SK-N-SH (cell line): Measurements from ENCODE around the gene ACTR1A. TPM values are rescaled to one million over a fixed set of nuclear protein-coding genes. Genes with fewer than 3 reads are reported as not detected.

Source experiments
- CTCF ChIA-PET: fragments of 300-600, 350-600 bp; formaldehyde crosslinking; extraction: SDS; loops from one replicate; lab custom pipeline; 2021; lab: Yijun Ruan, JAX
- POLR2A ChIA-PET: fragments of 350-600 bp; sonication (Branson Sonifier 250); formaldehyde crosslinking; extraction: SDS; loops from one replicate; lab custom pipeline; 2020; ENCODE audit warnings: antibody characterized with exemption, inconsistent platforms; lab: Yijun Ruan, JAX
- DNase-seq: peaks from one replicate; pipeline ENCODE4 v3.0.0; 2012
- H2AFZ ChIP-seq: fragments of 200-600 bp; sonication (generic); 2 replicates; pipeline ENCODE4 v1.8.1; 2016; ENCODE audit warnings: antibody characterized with exemption, mild to moderate bottlenecking, low read depth
- H3F3A ChIP-seq: fragments of 200-600 bp; sonication (generic); replicated peaks from 2 replicates; pipeline ENCODE3; 2016; ENCODE audit warnings: antibody characterized with exemption, mild to moderate bottlenecking; ENCODE audit not compliant: insufficient read depth
- H3K27ac ChIP-seq, 2 experiments: fragments of 200-500 bp in 1 of 2; fragments of 200-600 bp in 1 of 2; sonication (Bioruptor generic) in 1 of 2; sonication (generic), shearing (Covaris generic) in 1 of 2; 2 replicates each; pipeline versions ENCODE4 v1.5.1 to v1.6.1; 2014 to 2016; ENCODE audit warnings: low read depth in 2 of 2, inconsistent platforms in 1 of 2, low read length in 1 of 2, mild to moderate bottlenecking in 1 of 2, mixed read lengths in 1 of 2
- H3K27me3 ChIP-seq: fragments of 200-600 bp; sonication (generic), shearing (Covaris generic); 2 replicates; pipeline ENCODE4 v1.6.1; 2016; ENCODE audit warnings: mixed run types; ENCODE audit not compliant: insufficient read depth
- H3K36me3 ChIP-seq, 2 experiments: fragments of 200-500 bp in 1 of 2; fragments of 200-600 bp in 1 of 2; sonication (Bioruptor generic) in 1 of 2; sonication (generic) in 1 of 2; replicated peaks in 1 of 2; 2 replicates each; pipeline versions ENCODE3 to v1.5.1; 2014 to 2016; ENCODE audit warnings: low read length in 1 of 2, mild to moderate bottlenecking in 1 of 2; ENCODE audit not compliant: insufficient read depth in 2 of 2, control insufficient read depth in 1 of 2
- H3K4me1 ChIP-seq, 2 experiments: fragments of 200-500 bp in 1 of 2; fragments of 200-600 bp in 1 of 2; sonication (Bioruptor generic) in 1 of 2; sonication (generic), shearing (Covaris generic) in 1 of 2; 2 replicates each; pipeline versions ENCODE4 v1.5.1 to v1.6.1; 2014 to 2016; ENCODE audit warnings: low read depth in 1 of 2, low read length in 1 of 2, mixed run types in 1 of 2; ENCODE audit not compliant: insufficient read depth in 2 of 2, control insufficient read depth in 1 of 2
- H3K4me2 ChIP-seq: fragments of 200-600 bp; sonication (generic), shearing (Covaris generic); 2 replicates; pipeline ENCODE4 v1.6.1; 2017; ENCODE audit warnings: mixed run types
- H3K4me3 ChIP-seq, 2 experiments: fragments of 200-500 bp in 1 of 2; fragments of 200-600 bp in 1 of 2; sonication (Bioruptor generic) in 1 of 2; sonication (generic), shearing (Covaris generic) in 1 of 2; 2 replicates each; pipeline versions ENCODE4 v1.5.1 to v1.8.1; 2014 to 2016; ENCODE audit warnings: low read depth in 2 of 2, inconsistent platforms in 1 of 2, low read length in 1 of 2, mild to moderate bottlenecking in 1 of 2, mixed read lengths in 1 of 2, moderate library complexity in 1 of 2
- H3K79me2 ChIP-seq: fragments of 200-600 bp; sonication (generic); 2 replicates; pipeline ENCODE4 v1.8.1; 2017; ENCODE audit warnings: mild to moderate bottlenecking; ENCODE audit not compliant: insufficient read depth
- H3K9ac ChIP-seq: fragments of 200-600 bp; sonication (generic); 2 replicates; pipeline ENCODE4 v1.6.1; 2017; ENCODE audit warnings: mixed run types
- H3K9me2 ChIP-seq: fragments of 200-600 bp; sonication (generic); 2 replicates; pipeline ENCODE4 v1.6.1; 2017; ENCODE audit warnings: mixed run types
- H3K9me3 ChIP-seq: fragments of 200-600 bp; sonication (generic); 2 replicates; pipeline ENCODE4 v1.6.1; 2017; ENCODE audit warnings: mixed run types, mild to moderate bottlenecking, moderate library complexity
- H4K20me1 ChIP-seq: fragments of 200-600 bp; sonication (generic); 2 replicates; pipeline ENCODE4 v1.6.1; 2017; ENCODE audit warnings: mild to moderate bottlenecking, mixed run types; ENCODE audit not compliant: insufficient read depth
- FOSL2 ChIP-seq: IDR thresholded peaks from 2 replicates; pipeline ENCODE4 v1.4.0; 2012; ENCODE audit warnings: low read depth, mild to moderate bottlenecking, moderate library complexity, borderline replicate concordance
- FOXM1 ChIP-seq: IDR thresholded peaks from 2 replicates; pipeline ENCODE4 v1.4.0; 2012; ENCODE audit warnings: low read depth, mild to moderate bottlenecking
- IRF3 ChIP-seq: fragments of 150-350 bp; IDR thresholded peaks from 2 replicates; pipeline ENCODE4 v1.6.1; 2016; ENCODE audit warnings: mild to moderate bottlenecking, low read depth, low read length
- JUND ChIP-seq: IDR thresholded peaks from 2 replicates; pipeline ENCODE4 v1.4.0; 2012
- NFIC ChIP-seq: IDR thresholded peaks from 2 replicates; pipeline ENCODE4 v1.4.0; 2012; ENCODE audit warnings: borderline replicate concordance
- RAD21 ChIP-seq: IDR thresholded peaks from 2 replicates; pipeline ENCODE4 v1.6.1; 2012; ENCODE audit warnings: mild to moderate bottlenecking, low read length
- USF2 ChIP-seq: fragments of 150-350 bp; IDR thresholded peaks from 2 replicates; pipeline ENCODE4 v1.6.1; 2017; ENCODE audit warnings: antibody characterized with exemption, low read length, low read depth, borderline replicate concordance
- YY1 ChIP-seq: IDR thresholded peaks from 2 replicates; pipeline ENCODE4 v1.4.0; 2012; ENCODE audit warnings: low read depth, mild to moderate bottlenecking
- WGBS: methylation state at CpG from one replicate; pipeline ENCODE4 v1.1.6; 2017; ENCODE audit warnings: low lambda C conversion rate; 5-methylcytosine and 5-hydroxymethylcytosine counted together
- polyA plus RNA-seq, 3 experiments: library from polyadenylated mRNA; depleted of rRNA; stranded (reverse); fragments of >200 nt; gene quantifications; 2 replicates each; pipeline ENCODE4 v1.2.3, GENCODE V29; 2012
- TF ChIP-seq, protein P1 (sequence below): IDR thresholded peaks from 2 replicates; pipeline ENCODE4 v1.4.0; 2012; ENCODE audit warnings: low read depth

Gene ACTR1A
- polyA plus RNA-seq, 1 of the 3 experiments (the other 2 are of a cell fraction), result 106 TPM

DNA sequence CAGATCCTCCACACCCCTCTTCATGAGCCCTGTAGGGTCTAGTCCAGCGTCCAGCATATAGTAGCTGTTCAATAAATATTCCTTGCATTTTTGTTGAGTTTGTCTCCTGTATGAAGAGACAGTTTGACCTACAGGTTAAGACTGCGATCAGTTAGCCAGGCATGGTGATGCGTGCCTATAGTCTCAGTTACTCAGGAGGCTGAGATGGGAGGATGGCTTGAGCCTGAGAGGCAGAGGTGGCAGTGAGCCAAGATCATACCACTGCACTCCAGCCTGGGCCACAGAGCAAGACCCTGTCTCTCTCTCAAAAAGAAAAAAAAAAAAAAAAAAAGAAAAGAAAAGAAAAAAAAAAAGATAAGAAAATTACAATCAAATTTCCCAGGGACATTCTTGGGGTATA is 65.0 kb downstream of the ACTR1A start:
- Histone ChIP-seq H3K79me2 (no peaks in the 10 kb centered on the region), H3K27ac (no peak overlapping the region), H3K9ac (no peak overlapping the region), H3K4me3 (no peak overlapping the region), H3K9me2 (no peaks in the 10 kb centered on the region), H3F3A (no peaks in the 10 kb centered on the region), H3K9me3 (no peaks in the 10 kb centered on the region), H3K27me3 (no peaks in the 10 kb centered on the region), H3K4me1 (no peaks in the 10 kb centered on the region; a peak in 1 of 4 replicates), H3K4me2 (no peak overlapping the region), H2AFZ (no peak overlapping the region), H3K36me3 (no peaks in the 10 kb centered on the region), H4K20me1 (no peaks in the 10 kb centered on the region)
- POLR2A ChIA-PET, result no interaction called here
- TF ChIP-seq JUND (no peak), FOXM1 (no peak), USF2 (no peak), RAD21 (no peak), NFIC (no peak), FOSL2 (no peak), IRF3 (no peak)
- TF ChIP-seq, protein P1, sequence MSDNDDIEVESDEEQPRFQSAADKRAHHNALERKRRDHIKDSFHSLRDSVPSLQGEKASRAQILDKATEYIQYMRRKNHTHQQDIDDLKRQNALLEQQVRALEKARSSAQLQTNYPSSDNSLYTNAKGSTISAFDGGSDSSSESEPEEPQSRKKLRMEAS, result no peak
- CTCF ChIA-PET, result interaction anchor here (1.4 to 3.7 kb wide), 2 partner anchors 15 to 33 kb away, joined by 4 to 23 read pairs; partner anchors contain the start of gene FBXL15
- no peak for DNase-seq
- 88% methylated on average over 3 of the region's 3 CpGs for WGBS

- H3K79me2 ChIP-seq, result peaks cover 11% of the 10 kb centered on the region
- H2AFZ ChIP-seq, result no peak overlapping the region
- POLR2A ChIA-PET, result interaction anchor here (2.5 kb wide), 1 partner anchor 15 kb away, joined by 8 read pairs; the partner anchor contains the start of gene C10orf95
- no peaks in the 10 kb centered on the region for H3K9me3 ChIP-seq
- H3K36me3 ChIP-seq, result no peaks in the 10 kb centered on the region
- no peaks in the 10 kb centered on the region for H3K9me2 ChIP-seq
- WGBS, result 74% methylated on average over 4 of the region's 6 CpGs
- no peak overlapping the region for H3K4me3 ChIP-seq
- H3F3A ChIP-seq, result no peaks in the 10 kb centered on the region
- no peak for TF ChIP-seq YY1
- TF ChIP-seq, all 33 proteins: peak for 0
- H3K9ac ChIP-seq, result no peak overlapping the region
- no peak overlapping the region for H3K4me2 ChIP-seq
- H3K27me3 ChIP-seq, result no peaks in the 10 kb centered on the region
- H3K27ac ChIP-seq, result no peak overlapping the region
- CTCF ChIA-PET, result interaction anchor here (1.3 to 3.7 kb wide), 4 partner anchors 14 to 37 kb away, joined by 4 to 23 read pairs (median 7); partner anchors contain the start of genes C10orf95 and FBXL15
- no peak for DNase-seq
- peaks cover 0 to 5% of the 10 kb centered on the region in 2 experiments; a peak in 1 of 4 replicates for H3K4me1 ChIP-seq
- no peaks in the 10 kb centered on the region for H4K20me1 ChIP-seq
Measured at GRCh38 chr10:102436312-102436711, 66.2 kb downstream of the ACTR1A start.
